IPS-20b (cell line): ENCODE data around the gene USP21.
A peak's percentile ranks its signal among the peaks of the same experiment; 100 is the strongest.

Experiments used
- H3K27ac ChIP-seq: one replicate; pipeline ENCODE4 v1.5.1; 2013; ENCODE audit warnings: low read length
- H3K27me3 ChIP-seq: 2 replicates; pipeline ENCODE4 v1.6.1; 2013; ENCODE audit warnings: mild to moderate bottlenecking, low read length, inconsistent platforms; ENCODE audit not compliant: insufficient read depth
- H3K36me3 ChIP-seq: 2 replicates; pipeline ENCODE4 v1.6.1; 2013; ENCODE audit warnings: low read depth, mild to moderate bottlenecking, inconsistent platforms, low read length, moderate library complexity; ENCODE audit not compliant: insufficient read depth
- H3K4me1 ChIP-seq: 2 replicates; pipeline ENCODE4 v1.6.1; 2013; ENCODE audit warnings: mild to moderate bottlenecking, control low read depth, inconsistent platforms, low read length, moderate library complexity; ENCODE audit not compliant: insufficient read depth
- H3K4me3 ChIP-seq: 2 replicates; pipeline ENCODE4 v1.5.1; 2013; ENCODE audit warnings: mild to moderate bottlenecking, low read length, inconsistent platforms
- H3K9ac ChIP-seq: 2 replicates; pipeline ENCODE4 v1.6.1; 2013; ENCODE audit warnings: low read depth, mild to moderate bottlenecking, inconsistent platforms, low read length, moderate library complexity
- H3K9me3 ChIP-seq: 2 replicates; pipeline ENCODE4 v1.6.1; 2013; ENCODE audit warnings: mild to moderate bottlenecking, low read depth, low read length, inconsistent platforms; ENCODE audit not compliant: insufficient read depth

Gene USP21

GRCh38 chr1:161187311-161187710, 28.0 kb downstream of the USP21 start:
- Histone ChIP-seq H3K27me3 (no peaks in the 10 kb centered on the region), H3K9ac (no peak overlapping the region), H3K36me3 (no peaks in the 10 kb centered on the region; the same call in 1 of the 2 replicates), H3K4me1 (no peaks in the 10 kb centered on the region), H3K4me3 (no peak overlapping the region), H3K9me3 (no peaks in the 10 kb centered on the region), H3K27ac (no peak overlapping the region)

DNA sequence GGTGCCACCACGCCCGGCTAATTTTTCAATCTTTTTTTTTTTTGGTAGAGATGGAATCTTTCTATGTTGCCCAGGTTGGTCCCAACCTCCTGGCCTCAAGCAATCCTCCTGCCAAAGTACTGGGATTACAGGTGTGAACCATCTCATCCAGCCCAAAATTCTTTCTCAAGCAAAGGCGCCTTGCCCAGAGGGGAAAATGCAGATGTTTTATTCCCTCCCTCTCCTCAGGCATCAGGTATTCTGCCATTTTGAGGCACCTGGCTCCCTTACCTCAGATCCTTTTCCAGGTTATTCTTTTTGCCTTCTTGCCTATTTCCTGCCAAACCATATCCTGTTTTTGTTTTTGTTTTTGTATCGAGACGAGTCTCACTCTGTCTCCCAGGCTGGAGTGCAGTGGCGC, 29.1 kb downstream of the USP21 start:
- Histone ChIP-seq H3K36me3 (no peaks in the 10 kb centered on the region; the same call in 1 of the 2 replicates), H3K4me1 (no peaks in the 10 kb centered on the region), H3K4me3 (no peak overlapping the region), H3K27ac (no peak overlapping the region), H3K9ac (no peak overlapping the region), H3K27me3 (no peaks in the 10 kb centered on the region), H3K9me3 (no peaks in the 10 kb centered on the region)

- Histone ChIP-seq H3K27me3 (no peaks in the 10 kb centered on the region), H3K9me3 (no peaks in the 10 kb centered on the region), H3K36me3 (no peaks in the 10 kb centered on the region; the same call in 1 of the 2 replicates), H3K4me3 (no peak overlapping the region), H3K4me1 (no peaks in the 10 kb centered on the region), H3K9ac (no peak overlapping the region), H3K27ac (no peak overlapping the region)
Measured at GRCh38 chr1:161189036-161189435, 29.7 kb downstream of the USP21 start.

GRCh38 chr1:161190962-161191521, 31.7 kb downstream of the USP21 start:
- no peak overlapping the region for H3K27ac ChIP-seq
- no peaks in the 10 kb centered on the region for H3K27me3 ChIP-seq
- H3K4me3 ChIP-seq = no peak overlapping the region
- no peak overlapping the region for H3K9ac ChIP-seq
- no peaks in the 10 kb centered on the region for H3K9me3 ChIP-seq
- H3K4me1 ChIP-seq = no peaks in the 10 kb centered on the region
- no peaks in the 10 kb centered on the region; the same call in 1 of the 2 replicates for H3K36me3 ChIP-seq

DNA sequence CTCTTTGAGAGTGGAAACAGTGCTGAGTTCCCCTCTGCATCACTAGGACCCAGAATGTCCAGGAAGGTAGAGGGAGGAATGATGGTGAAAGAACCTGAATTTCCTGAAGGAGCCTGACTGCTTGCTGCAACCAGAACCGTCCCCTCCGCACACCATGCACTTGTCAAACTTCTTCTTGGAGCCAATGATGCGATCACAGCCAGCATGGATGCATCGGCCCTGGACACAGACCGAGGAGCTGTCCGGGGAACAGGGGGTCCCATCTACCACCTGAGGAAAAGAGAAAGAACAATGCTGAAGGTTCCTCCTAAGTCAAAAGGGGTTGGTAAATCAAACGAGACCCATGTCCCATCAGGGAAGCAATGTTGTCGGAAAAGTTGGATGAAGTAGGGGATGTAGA, 32.7 kb downstream of the USP21 start:
- Histone ChIP-seq H3K4me3 (no peak overlapping the region), H3K9ac (no peak overlapping the region), H3K27ac (no peak overlapping the region), H3K9me3 (no peaks in the 10 kb centered on the region), H3K27me3 (no peaks in the 10 kb centered on the region), H3K4me1 (peaks cover 6% of the 10 kb centered on the region), H3K36me3 (no peaks in the 10 kb centered on the region; the same call in 1 of the 2 replicates)

DNA sequence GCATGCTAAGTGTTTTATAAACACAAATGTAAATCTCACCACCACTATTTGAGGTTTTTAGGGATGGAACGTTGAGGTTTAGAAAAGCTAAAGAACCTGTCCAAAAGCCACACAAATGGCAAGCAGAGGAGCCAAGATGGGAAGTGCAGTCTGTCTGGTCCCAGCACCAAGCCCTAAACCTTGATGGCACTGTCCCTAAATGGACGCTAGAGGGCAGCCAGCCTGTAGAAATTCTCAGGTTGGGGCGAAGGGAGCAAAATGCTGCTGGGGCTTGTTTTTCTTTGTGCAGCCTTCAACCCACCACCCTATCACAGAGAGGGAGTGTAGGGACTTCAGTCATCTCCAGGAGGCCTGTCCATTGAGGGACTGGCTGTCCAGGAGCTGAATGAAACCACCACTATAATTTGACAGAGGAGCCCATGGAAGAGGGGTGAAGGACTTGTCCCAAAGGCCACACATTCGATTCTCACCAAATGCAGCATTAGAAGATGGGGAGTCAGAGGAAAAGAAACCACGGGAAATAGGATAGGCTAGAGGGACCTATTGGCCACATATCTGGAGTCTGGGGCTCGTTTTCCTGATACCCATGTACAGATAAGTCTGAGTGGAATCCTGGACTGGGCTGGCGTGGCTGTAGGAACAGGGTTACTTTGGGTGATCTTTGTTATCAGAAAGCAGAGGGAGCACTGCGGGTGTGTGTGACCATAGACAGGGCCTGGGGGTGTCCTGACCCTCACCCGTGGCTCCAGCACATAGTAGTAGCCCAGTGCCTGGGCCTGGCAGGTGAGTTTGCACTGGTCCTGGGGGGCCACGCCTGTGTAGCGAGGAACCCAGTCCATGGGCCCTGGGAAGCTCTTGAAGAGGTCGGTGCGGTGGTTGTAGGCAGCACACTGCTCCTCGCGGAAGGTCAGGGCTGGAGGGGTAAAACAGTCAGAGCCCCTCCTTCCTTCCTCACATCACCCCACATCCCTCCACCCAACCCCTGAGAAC, 33.5 kb downstream of the USP21 start:
- no peak overlapping the region for H3K27ac ChIP-seq
- peaks cover 12% of the 10 kb centered on the region for H3K4me1 ChIP-seq
- H3K9me3 ChIP-seq = no peaks in the 10 kb centered on the region
- no peaks in the 10 kb centered on the region for H3K27me3 ChIP-seq
- H3K9ac ChIP-seq = no peak overlapping the region
- no peaks in the 10 kb centered on the region; the same call in 1 of the 2 replicates for H3K36me3 ChIP-seq
- no peak overlapping the region for H3K4me3 ChIP-seq

GRCh38 chr1:161193561-161194235, 34.4 kb downstream of the USP21 start:
- Histone ChIP-seq H3K4me3 (no peak overlapping the region), H3K36me3 (no peaks in the 10 kb centered on the region; the same call in 1 of the 2 replicates), H3K27ac (no peak overlapping the region), H3K4me1 (peaks cover 18% of the 10 kb centered on the region), H3K9ac (no peak overlapping the region), H3K9me3 (no peaks in the 10 kb centered on the region), H3K27me3 (no peaks in the 10 kb centered on the region)

DNA sequence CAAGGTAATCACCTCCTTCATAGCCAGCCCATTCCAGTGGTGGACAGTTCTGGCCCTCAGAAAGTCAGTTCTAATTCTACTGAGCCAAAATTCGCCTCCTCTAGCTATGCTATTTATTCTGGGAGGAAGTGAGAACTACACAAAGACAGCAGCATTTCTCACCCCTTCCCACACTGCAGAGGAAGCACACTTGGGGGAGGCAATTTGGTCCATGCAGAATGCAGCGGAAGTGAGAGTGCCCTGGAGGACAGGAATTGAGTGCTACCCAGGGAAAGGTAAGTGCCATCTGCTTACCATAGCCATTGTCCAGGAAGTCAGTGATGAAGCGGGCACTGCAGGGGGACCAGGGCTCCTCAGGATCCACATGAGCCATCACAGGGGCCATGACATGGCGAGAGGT, 35.9 kb downstream of the USP21 start:
- Histone ChIP-seq H3K9ac (no peak overlapping the region), H3K27ac (no peak overlapping the region)

GRCh38 chr1:161196111-161196510, 36.8 kb downstream of the USP21 start:
- no peak overlapping the region for H3K4me3 ChIP-seq
- H3K9ac ChIP-seq = no peak overlapping the region; the same call in 1 of the 2 replicates
- no peaks in the 10 kb centered on the region for H3K9me3 ChIP-seq
- no peak overlapping the region for H3K27ac ChIP-seq
- peaks cover 41% of the 10 kb centered on the region for H3K4me1 ChIP-seq
- H3K27me3 ChIP-seq = no peaks in the 10 kb centered on the region
- no peaks in the 10 kb centered on the region; the same call in 1 of the 2 replicates for H3K36me3 ChIP-seq

More for the DNA sequence above, 35.9 kb downstream of the USP21 start:
- H3K4me3 ChIP-seq = no peak overlapping the region
- peaks cover 31% of the 10 kb centered on the region for H3K4me1 ChIP-seq
- H3K36me3 ChIP-seq = no peaks in the 10 kb centered on the region; the same call in 1 of the 2 replicates
- H3K9me3 ChIP-seq = no peaks in the 10 kb centered on the region
- no peaks in the 10 kb centered on the region for H3K27me3 ChIP-seq

GRCh38 chr1:161196521-161197451, 37.5 kb downstream of the USP21 start:
- H3K4me1 ChIP-seq = peaks cover 47% of the 10 kb centered on the region
- H3K27ac ChIP-seq = no peak overlapping the region
- H3K9me3 ChIP-seq = no peaks in the 10 kb centered on the region
- no peaks in the 10 kb centered on the region; the same call in 1 of the 2 replicates for H3K36me3 ChIP-seq
- no peaks in the 10 kb centered on the region for H3K27me3 ChIP-seq
- peak overlapping the region; percentile 45; the same call in 1 of the 2 replicates for H3K4me3 ChIP-seq
- peak overlapping the region; percentile 6; the same call in 1 of the 2 replicates for H3K9ac ChIP-seq
